Hematopoietic multipotent progenitor cell treated with erythropoietin and hydrocortisone succinate and interleukin-3 and kit ligand, for 4 days (in vitro differentiated cells): ENCODE results near the gene MGLL.

Experiments
- DNase-seq: peaks from one replicate; pipeline ENCODE4 v3.0.0-alpha.2; 2015

The MGLL gene

DNA sequence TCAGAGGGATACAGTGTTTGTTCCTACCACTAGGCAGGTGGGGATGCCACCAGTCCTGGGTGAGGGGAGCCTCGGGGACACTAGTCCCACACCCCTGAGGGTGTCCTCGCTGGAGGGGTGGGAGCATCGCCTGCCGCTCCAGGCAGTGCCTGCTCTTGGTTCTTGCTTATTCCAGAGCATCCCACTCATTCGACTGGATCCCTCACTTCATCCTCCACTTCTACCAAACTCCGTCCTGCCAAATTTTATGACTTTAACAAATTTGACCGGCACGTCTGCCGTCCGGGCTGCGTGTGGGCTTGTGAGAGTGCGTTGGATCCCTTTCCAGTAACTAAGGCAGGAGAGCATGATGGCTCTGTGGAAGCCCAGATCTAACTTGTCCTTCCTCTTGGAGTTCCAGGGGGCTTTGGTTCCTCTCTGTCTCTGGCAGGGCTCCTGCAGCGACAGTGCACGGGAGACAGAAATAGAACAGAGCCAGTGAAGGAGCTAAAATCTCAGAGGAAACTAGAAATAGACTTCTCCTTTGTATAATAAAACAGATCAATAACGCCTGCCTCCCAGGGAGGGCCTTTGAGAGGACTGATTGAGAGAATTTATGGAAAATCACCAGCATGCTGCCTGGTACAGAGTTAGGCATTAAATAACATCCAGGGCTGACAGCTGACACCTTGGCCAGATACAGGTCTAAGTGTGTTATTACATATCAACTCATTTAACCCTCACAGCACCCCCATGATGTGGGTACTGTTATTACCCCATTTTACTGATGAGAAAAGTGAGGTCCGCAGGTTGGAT, 34.5 kb downstream of the MGLL start:
- DNase-seq = no peak

DNA sequence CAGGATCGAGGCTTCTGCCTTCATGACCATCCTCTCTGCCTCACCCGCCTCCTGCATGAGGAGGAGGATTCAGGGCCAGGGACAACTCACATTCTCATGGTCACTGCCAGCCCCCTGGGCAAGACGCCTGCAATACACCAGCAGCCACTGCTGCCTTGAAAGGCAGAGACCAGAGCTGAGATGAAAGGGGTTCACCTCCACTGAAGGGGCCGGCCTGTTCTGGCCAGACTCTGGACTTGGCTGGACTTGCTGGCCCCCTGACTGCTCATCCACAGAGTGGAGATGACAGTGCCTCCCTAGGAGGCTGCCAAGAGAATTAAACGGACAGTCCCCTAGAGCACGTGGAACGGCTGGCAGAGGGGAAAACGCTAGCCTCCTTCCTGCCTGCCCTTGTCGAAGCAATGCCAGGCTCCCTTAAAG, 35.2 kb downstream of the MGLL start:
- DNase-seq = no peak

DNA sequence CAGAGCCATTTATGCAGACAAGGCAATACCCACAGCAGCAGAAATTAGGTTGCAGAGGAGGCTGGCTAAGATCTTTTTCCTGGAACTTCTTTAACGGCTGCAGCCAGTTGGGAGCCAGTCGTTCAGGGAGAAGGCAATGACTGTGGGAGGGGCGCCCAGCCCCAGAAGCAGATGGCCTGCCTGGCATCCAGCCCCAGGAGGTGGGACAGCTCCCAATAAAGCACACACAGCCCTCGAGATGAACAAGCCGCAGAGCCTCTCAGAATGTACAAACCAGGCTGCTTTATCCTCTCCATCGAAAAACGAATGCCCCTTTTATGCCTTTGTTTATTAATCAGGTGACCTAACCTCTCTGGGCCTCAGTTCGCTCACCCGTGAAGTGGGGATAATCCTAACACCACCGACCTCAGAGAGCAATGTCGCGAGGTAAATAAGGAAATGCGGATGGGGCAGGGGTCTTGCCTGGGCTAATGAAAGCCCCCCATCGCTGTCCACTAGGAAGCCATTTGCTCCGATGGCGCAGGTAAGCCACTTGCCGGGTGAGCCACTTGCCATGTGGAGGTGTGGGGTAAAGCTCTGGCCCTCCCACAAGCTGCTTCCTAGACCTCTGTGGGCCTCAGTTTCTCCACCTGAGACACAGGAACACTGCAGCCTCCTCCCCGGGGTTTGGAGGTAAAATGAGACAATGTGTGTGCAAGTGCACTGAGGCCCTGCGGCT, 35.8 kb downstream of the MGLL start:
- DNase-seq = peak; percentile 57

DNA sequence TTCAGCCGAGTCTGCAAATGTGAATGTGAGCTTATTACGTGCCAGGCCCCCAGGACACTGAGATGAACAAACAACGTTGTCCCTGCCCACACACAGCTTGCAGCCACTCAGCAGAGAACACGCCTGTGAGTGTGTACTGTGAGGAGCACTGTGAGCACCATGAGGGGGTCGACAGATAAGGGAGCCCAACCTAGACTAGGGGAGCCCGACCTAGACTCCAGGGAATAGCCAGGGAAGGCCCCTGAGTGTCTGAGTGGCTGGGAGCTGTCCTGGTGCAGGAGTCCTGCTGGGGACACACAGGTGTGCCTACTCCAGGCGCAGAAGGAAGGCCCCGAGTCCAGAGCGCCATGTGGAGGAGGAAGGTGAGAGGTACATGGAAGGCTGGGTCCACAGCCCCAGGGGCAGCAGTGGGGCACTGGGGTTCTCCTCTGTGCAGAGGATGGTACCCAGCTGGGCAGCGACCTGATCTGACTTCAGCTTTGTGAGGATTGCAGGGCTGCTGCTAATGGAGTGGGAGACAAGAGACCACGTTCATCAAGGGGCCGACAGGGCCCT, 36.5 kb downstream of the MGLL start:
- DNase-seq = no peak

DNA sequence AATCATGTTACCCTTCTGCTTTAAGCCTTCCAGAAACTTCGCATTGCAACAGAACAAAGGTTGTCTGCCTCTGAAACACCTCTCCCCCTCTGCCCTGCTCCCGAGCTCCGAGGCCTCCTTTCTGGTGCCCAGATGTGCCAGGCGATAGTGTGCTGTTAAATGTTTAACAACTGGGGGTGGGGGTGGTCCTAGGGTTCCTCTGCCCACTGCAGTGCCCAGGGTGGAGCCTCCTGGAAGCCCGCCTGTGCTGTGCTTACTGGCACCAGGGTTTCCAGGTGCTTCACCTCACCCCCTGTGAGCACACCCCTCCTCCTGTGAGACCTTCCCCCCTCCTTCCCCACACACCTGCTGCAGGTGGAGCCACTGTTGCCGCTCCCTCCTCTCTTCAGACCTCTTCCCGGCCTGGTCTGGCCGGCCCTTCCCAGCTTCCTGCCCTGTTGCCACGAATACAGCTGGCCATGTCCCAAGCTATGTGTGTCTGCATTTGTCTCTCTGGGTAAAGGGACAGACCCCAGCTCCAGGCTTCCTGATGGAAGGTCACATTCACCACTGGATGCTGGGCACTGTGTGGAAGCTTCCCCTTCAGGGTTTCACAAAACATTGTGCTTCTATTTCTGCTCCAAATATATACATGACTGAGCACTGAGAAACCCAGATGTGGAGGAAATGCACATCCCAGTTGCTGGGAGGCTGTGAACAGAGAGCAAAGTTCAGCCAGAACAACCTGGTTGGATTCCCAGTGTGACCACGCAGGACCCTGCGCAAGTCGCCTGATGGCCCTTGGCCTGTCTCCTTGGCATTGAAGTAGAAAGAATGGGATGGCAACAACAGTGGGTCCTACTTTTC, 37.2 kb downstream of the MGLL start:
- no peak for DNase-seq

DNA sequence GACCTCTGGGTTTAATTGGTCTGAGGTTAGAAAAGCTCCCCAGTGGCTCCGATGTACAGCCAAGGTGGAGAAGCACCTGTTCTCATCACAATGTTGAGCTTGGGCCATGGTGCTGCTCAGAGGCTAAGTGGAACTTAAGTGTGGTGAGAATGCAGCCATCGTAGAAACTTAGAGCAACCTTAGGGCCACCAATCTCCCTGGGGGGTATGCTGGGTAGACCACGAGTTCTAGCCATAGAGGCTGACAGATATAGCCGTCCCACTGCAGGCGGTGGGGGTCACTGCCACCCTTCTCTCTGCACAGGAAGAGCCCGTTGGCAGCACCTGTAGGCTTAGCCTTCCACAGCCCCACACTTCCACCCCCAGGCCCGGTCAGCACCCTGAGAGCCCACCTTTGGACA, 38.0 kb downstream of the MGLL start:
- DNase-seq = no peak

DNA sequence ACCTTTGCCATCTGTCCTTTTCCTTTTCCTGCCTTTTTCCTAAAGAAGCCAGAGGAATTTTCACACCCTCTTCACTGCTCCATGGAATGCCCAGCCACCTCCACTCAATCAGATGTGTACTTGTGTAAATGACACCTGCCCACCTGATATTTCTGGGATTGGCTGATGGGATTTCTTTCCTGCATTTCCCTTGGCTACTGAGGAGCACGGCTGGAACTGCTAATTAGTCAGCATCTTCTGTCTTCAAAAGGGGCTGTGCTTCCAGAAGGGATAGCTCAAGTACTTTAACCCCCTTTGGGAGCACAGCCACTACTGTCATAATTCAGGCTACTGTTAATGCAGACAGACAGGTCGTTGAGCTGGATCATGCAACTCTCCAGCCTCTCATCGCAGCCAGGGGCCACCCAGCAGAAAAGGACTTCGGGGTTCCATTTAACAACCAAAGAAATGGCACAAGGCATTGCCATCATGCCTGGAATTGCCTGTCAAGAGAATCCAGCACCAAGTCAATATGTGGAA, 38.6 kb downstream of the MGLL start:
- no peak for DNase-seq

DNA sequence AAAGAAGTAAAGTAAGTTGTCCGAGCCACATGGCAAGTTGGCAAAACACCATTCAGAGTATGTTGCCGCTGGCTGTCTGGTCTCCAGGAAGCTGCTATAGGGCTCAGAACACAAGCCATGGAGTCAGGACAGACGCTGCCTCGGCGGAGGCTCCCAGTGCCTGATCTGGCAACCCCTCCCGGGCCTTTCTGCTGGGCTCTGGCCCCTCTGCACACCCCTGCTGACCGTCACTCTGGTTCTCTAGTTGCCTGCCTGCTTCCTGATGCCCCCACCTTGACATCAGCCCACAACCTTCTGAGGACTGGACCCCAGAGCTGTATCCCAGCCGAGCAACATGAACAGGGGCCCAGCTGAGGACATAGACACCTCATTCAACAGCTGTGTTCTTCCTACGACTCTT, 39.1 kb downstream of the MGLL start:
- no peak for DNase-seq

DNA sequence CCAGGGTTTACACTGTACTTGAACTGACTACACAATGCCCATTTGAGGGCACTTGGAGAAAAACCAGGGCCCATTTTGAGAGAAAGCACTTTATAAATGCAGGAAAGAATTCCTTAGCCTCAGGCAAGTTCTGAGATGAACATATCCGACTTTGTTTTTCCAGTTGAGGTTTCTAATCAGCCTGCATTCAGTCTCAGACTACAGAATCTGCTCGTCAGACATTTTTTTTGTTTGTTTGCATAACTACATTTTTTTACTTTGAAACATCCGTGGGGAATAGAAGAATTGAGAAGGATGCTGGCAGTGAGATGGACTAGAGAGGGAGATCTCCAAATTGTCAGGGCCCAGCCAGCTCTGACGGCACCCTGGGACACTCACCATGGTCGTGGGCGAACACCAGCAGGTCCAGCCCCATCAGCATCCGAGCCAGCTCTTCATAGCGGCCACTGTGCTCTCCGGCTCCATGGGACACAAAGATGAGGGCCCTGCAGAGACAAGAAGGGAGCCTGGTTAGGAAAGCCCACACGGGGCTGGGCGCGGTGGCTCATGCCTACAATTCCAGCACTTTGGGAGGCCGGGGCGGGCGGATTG, 40.8 kb downstream of the MGLL start:
- no peak for DNase-seq

DNA sequence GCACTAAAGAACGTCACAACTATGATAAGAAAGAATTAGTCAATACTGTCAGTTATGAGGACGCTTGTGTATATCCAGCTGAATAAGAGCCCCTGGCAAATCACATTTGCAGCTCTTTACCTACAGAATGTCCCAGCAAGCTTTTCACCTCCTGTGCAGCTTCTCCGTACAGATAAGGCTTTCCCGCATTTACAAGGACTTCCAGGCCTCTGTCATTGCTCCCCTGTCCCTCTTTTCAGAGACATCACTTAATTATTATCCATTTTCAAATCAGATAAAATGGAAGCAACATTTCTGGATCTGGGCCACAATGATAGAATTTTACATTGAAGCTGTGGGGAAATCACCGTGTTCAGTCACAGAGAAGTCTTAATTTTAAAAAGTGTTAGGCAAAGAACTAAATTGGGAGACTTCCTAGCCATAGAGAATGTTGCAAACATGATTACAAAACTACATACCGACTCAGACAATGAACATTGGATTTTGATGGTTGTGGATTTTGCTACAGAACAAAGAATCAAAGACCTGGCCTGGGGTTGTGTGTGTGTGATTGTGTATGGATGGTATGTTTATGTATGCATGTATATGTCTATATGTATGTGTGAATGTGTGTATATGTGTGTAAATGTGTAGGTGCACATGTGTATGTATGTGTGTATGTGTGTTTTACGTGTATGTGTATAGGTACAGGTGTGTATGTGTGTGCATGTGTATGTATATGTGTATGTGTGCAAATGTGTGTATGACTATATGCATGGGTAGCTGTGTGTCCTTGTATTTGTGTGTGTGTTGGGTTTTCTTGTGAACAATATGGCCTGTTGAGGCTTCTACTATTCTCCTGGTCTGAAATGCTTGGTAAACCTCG, 41.5 kb downstream of the MGLL start:
- DNase-seq = no peak

DNA sequence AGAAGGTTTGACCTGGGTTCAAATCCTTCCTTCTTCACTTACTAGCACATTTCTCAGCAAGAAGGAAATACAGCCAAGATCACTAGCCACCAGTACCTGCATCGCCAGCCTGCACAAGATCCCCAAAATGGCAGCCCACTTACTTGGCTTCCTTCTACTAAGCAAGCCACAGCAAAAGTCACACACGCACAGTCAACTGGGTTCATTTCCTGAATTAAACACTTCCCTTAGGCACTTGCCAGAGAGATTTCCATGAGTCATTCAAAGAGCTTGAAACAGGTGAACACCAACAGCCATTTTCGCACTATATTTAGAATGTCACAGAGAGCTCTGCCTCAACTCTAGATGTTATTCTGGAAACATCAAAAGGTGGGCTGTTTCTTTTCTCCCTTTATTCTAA, 42.6 kb downstream of the MGLL start:
- DNase-seq = peak; percentile 49

DNA sequence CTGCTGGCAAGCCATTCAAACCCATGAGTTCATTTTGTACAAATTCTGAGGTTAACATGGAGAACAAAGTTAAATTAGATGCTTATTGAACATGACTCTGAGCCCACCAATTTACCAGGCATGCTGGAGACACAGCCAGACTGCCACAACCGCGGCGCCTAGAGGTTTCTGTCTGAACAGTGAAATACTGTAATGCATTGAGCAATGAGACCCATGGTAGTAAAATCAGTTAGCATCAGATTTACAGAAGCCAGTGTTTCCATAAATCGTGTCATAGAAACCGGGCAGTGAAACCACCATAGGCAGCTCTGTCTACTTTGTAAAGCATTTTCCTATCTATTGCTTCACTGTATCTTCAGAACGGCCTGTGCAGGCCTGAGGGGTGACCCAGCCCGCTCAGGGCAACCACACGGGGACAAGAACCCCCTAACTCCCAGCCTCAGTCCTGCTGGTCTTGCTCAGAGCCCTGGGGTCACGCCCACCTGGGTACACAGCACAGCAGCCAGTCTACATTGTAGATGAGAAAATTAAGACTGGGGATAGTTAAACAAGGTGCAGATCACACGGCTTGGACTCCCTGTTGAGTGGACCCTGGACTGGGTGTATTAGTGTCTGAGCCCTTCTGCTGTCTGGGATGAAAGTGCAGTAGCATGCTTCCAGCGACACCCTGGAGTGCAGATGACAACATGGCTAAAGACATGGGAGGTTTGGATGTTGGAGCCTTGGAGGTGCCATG, 44.2 kb downstream of the MGLL start:
- no peak for DNase-seq

DNA sequence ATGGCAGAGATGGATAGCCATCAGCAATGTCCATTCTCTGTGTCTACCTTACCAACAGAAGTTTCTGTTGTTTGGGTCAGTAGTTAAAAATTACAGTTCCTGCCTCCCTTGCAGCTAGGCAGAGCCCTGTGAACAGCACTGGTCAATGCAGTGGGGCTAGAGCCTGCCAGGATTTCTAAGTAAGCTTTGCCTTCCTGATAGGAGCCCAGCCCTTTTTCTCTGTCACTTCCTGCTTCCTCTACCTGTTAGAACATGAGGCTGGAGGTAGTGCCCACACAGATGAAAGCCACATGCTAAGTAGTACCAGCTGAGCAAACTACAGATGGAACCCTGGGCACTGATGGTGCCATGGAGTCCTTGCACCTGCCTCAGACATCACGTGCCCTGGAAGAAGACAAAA, 45.0 kb downstream of the MGLL start:
- no peak for DNase-seq

DNA sequence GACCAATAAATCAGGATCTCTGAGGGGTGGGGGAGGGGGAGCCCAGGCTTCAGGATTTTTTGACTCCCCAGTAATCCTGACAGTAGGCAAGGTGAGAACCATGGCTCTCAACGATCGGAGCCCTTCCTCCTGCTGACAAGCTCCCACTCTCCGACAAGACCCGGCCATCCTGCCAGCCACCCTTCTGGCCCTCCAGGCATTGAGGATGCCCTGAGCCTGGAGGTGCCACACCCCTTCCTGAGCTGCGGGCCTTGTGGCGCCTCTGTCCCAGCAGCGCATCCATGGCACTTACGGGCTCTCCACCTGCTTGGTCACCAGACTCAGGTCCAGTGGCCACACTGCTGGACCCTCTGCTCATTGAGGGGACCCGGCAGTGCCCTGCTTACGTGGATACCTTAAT, 46.0 kb downstream of the MGLL start:
- no peak for DNase-seq

DNA sequence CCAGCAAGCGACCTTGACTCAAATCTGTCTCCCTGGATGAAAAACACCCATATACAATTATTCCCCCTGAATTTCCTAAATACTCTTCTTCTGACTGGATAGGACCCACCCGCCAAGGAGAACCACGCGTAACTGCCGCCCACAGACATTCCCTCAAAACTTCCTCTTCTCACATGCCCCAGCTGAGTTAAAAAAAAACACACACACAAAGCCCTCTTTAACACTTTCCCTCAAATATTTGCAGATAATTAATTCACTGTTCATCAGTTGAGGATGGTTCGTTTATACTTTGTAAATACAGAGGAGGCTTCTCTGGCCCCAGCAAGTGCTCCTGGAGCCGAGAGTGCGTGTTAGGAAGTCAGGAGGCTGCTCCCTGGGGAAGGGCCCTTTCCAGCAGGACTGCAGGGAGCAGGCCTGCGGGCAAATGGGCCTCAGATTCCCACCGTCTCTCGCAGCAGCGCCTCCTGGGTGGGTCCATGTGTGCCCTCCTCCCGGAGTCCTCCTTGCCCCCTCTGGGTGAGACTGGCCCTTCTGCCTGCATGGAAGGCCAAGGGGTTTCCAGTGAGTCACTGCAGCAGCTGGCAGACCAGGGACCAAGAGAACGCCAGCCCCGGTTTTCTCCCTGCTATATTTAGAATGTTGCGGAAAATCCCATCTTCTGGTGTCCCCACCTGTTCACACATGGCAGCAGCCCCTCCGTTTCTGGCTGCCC, 46.8 kb downstream of the MGLL start:
- DNase-seq = peak; percentile 69

DNA sequence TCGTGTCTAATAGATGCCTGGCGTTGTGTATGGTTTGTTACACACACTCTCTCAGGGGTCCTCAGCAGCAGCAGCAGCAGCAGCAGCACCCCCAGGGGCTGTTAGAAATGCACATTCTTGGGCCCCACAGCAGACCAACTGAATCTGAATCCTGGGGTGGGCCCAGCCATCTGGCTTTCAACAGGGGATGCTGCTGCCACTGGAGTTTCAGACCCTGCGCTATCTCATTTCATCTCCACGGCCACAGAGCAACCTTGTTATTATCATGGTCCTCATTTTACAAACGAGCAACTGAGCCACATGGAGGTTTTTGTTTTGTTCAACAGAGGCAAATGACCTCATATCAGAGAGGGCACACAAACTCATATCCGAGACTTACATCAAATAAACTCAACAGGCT, 47.7 kb downstream of the MGLL start:
- no peak for DNase-seq

DNA sequence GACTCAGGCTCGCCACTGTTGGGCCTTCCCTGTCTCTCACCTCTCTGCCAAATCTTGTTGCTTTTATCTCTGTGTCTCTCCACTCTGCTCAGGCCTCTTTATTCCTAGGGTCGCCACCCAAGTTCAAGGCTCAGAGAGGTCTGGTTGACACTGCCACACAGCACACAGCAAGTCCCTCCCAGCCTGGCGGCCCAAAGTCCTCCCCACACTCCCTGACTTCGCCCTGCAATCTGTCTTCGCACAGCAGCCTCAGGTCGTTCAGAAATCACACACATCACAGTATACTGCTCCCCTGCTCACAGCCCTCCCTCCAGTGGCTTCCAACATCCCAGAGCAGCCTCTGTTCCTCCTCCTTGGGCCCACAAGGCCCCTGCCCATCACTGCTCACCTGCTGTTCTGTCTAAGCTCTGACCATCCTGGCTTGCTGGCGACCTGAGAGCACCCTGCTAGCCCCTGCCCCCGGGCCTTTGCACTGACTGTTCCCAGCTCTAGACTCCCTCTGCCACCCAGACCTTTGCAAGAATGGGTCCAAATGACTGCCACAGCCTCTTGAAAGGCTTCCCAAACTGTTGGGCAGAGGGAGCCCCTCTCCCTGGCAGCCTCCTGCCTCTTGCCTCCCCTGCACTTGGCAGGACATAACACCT, 48.4 kb downstream of the MGLL start:
- no peak for DNase-seq

DNA sequence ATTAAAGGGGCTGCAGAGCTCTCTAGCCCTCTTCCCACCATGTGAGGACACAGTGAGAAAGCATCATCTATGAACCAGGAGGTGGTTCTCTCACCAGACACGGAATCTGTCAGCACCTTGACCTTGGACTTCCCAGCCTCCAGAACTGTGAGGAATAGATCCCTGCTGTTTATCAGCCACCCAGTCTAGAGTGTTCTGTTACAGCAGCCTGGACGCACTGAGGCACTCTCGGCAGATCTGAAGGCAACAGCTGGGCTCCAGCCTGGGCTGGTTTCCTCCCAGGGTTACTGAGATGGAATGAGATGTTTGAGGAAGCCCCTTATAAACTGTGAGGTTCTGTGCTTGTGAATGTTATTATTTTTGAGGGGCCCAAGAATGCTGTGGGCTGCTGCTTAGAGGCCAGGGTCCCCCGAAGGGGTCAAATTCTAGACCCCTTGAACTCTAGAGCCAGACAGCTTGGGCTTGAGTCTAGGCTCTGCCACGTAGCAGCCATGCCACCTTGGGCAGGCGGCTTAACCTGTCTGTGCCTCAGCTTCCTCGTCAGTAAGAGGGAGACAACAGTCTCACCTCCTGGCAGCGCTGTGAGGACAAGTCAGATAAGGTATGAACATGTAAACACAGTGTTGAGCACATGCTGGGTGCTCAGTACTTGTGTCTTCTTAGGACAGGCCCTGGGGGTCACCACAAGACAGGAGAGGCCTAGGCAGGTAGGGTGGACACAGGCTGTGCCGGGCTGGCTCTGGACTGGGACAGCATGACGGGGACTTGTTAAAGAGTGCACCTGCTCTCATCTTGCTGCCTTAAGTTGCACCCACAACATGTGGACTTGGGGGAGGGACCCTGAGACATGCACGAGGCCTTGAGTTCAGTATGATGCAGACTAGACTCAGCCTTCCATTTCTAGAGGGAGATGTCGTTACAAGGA, 49.2 kb downstream of the MGLL start:
- DNase-seq = no peak

DNA sequence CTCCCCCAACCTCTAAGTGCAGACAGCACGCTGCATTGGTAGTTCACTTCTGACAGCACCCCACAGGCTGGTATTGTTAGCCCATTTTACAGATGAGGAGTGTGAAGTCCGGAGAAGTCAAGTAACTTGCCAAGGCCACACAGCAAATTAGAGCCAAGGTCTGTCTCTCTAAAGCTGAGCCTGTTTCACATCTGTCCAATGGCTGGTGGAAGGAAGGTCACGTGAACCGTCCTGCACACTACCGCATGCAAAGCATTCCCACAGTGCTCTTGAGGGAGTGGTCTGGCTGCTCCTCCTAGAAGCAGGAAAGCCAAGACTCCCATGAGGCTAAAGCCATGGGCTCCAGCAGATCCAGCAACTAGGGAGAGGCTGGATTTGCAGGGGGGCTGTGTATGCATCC, 50.0 kb downstream of the MGLL start:
- DNase-seq = no peak
